SU-DHL-6 (cell line): ENCODE results near the gene CCDC85A.
"Not testable (repeated sequence)": the region's sequence is repeated elsewhere in the genome, so short reads cannot be mapped to it uniquely, and the experiment has no call there.

Experiments
- EZH2phosphoT487 ChIP-seq: fragments of 200-600 bp; sonication (generic), shearing (Covaris generic); conservative IDR thresholded peaks from 2 replicates; pipeline ENCODE4 v1.6.1; 2018; ENCODE audit warnings: mild to moderate bottlenecking, antibody characterized with exemption, low read length, moderate library complexity, mixed read lengths
- TF ChIP-seq, protein P1 (sequence below): fragments of 200-600 bp; sonication (generic); IDR thresholded peaks from one replicate; pipeline ENCODE4 v1.5.1; 2017; ENCODE audit warnings: antibody characterized with exemption, mild to moderate bottlenecking, low read length, moderate library complexity; ENCODE audit not compliant: insufficient read depth, poor library complexity, severe bottlenecking

DNA sequence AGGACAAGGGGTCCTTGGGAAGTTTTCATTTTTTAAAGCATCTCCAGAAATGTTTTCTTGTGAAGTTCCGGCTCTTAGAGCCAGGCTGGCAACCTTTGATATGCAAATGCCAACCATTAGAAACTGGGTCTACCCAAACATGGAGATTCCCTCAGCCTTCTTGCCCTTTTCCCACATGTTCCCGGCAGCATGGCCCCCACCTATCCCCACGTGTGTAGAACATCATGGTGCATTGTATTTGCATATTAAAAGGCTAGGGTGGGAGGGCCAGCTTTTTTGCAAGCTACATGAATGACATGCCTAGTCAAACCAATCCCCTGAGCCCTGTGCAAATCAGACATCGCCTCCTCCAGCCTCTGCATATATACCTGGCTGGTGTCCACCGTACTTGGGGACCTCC is 23.9 kb upstream of the CCDC85A start:
- TF ChIP-seq, protein P1, sequence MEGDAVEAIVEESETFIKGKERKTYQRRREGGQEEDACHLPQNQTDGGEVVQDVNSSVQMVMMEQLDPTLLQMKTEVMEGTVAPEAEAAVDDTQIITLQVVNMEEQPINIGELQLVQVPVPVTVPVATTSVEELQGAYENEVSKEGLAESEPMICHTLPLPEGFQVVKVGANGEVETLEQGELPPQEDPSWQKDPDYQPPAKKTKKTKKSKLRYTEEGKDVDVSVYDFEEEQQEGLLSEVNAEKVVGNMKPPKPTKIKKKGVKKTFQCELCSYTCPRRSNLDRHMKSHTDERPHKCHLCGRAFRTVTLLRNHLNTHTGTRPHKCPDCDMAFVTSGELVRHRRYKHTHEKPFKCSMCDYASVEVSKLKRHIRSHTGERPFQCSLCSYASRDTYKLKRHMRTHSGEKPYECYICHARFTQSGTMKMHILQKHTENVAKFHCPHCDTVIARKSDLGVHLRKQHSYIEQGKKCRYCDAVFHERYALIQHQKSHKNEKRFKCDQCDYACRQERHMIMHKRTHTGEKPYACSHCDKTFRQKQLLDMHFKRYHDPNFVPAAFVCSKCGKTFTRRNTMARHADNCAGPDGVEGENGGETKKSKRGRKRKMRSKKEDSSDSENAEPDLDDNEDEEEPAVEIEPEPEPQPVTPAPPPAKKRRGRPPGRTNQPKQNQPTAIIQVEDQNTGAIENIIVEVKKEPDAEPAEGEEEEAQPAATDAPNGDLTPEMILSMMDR = not testable (repeated sequence)
- TF ChIP-seq EZH2phosphoT487 = not testable (repeated sequence)
